ENCODE results near the gene LPCAT1.
A peak's percentile ranks its signal among the peaks of the same experiment; 100 is the strongest.

The LPCAT1 gene

DNA sequence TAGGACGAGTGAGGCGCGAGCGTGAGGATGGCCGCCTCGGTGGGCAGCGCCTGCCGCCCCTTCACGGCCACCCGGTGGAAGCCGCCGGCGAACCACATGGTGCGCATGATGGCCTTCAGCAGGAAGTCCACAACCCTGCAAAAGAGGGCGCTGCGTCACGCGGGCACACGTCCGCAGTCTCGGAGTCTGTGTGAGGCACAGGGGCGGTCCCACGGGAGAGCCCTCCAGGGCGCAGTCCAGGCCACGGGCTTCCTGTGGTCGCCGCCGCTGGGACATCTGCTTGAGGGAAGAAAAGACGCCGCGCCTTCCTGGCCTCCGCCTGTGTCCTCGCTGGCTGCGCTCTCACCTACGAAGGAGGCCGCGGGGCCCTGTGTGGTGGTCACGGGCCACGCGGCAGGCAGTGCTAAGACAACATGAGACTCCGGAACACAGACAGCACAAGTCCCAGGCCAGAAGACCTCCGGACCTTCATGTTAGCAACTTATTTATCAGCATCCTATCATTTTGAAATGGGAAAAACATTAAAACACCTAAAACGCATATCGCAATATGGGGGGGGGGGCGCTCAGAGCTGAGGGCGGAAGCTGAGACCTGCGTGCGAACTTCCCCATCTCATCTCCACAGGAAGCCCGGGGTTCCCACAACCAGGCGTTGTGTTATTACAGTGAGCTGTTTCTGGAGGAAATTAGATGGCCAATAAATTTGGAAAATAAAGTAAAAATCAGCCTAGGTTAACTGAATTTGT lies 28.8 kb downstream of the LPCAT1 start:
- TF ChIP-seq CTCF (IDR thresholded peaks at IDR 0.05), result no peak
- H3K4me3 ChIP-seq, result no peak overlapping the region
- DNase-seq (ENCODE audit: low spot score), result no peak
- no peak overlapping the region for H3K27ac ChIP-seq

- TF ChIP-seq CTCF (IDR thresholded peaks at IDR 0.05), result no peak
- DNase-seq (ENCODE audit: low spot score), result no peak
- no peak overlapping the region for H3K4me3 ChIP-seq
These were observed 29.8 kb downstream of the LPCAT1 start for GRCh38 chr5:1493941-1494340.

DNA sequence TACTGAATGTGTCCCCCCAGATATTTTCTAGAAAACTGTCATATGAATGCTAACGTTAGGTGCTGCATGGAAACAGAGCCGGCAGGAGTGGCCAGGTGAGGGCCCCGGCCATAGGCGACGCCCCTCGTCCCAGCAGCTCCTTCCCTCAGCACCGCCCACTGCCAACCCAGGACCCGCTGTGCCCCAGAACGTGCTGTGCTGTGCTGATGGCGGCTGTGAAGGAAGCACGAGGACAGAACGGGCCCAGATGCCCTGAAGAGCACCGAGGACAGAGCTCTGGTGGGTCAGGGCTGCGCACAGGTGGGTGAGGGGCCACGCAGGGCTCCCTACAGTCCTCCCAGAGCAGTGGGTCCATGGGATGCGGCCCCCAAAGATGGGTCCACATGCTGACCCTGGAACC lies 30.3 kb downstream of the LPCAT1 start:
- DNase-seq (ENCODE audit: low spot score), result no peak
- no peak overlapping the region for H3K4me3 ChIP-seq
- H3K27ac ChIP-seq, result no peak overlapping the region
- no peak for TF ChIP-seq CTCF (IDR thresholded peaks at IDR 0.05)

More at GRCh38 chr5:1493941-1494340, 29.8 kb downstream of the LPCAT1 start:
- H3K27ac ChIP-seq, result no peak overlapping the region

DNA sequence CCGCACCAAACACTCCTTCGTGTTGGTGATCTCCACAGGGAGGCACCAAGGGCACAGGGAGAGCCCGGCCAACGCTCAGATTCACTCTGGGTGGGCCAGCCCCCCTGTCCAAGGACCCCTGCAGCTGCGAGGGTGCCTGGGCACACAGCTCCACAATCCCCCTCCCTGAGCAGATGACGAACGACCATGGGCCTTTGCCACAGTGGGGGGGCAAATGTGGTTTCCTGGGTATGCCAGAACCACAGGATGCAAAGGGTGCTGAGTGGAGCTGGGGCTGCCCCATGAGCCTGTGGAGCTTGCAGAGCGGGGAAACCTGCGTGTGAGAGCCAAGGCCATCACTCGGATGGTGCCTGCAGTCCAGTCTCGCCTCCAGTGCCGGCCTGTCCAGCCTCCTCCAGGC lies 31.0 kb downstream of the LPCAT1 start:
- DNase-seq (ENCODE audit: low spot score), result no peak
- TF ChIP-seq CTCF (IDR thresholded peaks at IDR 0.05), result no peak
- Histone ChIP-seq H3K4me3 (no peak overlapping the region), H3K27ac (no peak overlapping the region)

GRCh38 chr5:1490376-1490775 lies 33.4 kb downstream of the LPCAT1 start:
- TF ChIP-seq CTCF (IDR thresholded peaks at IDR 0.05), result no peak
- DNase-seq (ENCODE audit: low spot score), result no peak
- H3K4me3 ChIP-seq, result no peak overlapping the region
- no peak overlapping the region for H3K27ac ChIP-seq

DNA sequence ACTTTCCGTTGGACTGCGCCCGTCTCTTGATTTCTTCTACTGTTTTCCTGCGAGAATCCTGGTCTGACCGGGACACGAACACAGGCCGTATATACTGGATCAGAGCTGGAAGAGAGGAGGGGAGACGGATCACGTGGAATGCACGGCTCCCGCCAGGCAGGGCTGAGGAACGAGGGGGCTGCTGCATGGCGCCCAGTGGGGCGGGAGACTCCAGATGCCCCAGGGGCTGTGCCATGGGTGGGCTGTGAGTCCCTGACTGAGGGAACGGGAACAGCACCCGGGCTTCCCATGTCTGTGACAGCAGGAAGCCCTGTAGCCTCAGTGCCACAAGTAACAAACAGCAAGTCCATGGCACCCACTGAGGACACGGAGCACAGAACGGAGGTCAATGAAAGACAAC lies 34.0 kb downstream of the LPCAT1 start:
- Histone ChIP-seq H3K4me3 (no peak overlapping the region), H3K27ac (peak overlapping the region in 1 of 2 donors; percentile 0)
- TF ChIP-seq CTCF (IDR thresholded peaks at IDR 0.05), result no peak
- no peak for DNase-seq (ENCODE audit: low spot score)

All from coronary artery (tissue), 2 donors.